Activated T-helper 1 cell treated with anti-CD3 and anti-CD28 coated beads, Interleukin-12 subunit alpha, Interleukin-12 subunit beta, Interleukin-2, Interleukin-4 antibody, amounts not matched to agents 30 ng/mL and 10 ng/mL and 1 ng/mL, durations not matched to agents 14 hours and 24 hours and 36 hours (primary cell): ENCODE results near the gene MED26. TPM values are rescaled to one million over a fixed set of nuclear protein-coding genes. Genes with fewer than 3 reads are reported as not detected.
A peak's percentile ranks its signal among the peaks of the same experiment; 100 is the strongest.
"Not testable (repeated sequence)": the region's sequence is repeated elsewhere in the genome, so short reads cannot be mapped to it uniquely, and the experiment has no call there.

ENCODE experiments used
- DNase-seq: peaks from one replicate; pipeline ENCODE4 v3.0.0; 2021; ENCODE audit warnings: low spot score
- H3K27ac Mint-ChIP-seq: one replicate; pipeline ENCODE4 v1.8.0; 2021; ENCODE audit warnings: mild to moderate bottlenecking, mixed read lengths
- H3K27me3 Mint-ChIP-seq: one replicate; pipeline ENCODE4 v1.8.0; 2022; ENCODE audit warnings: mild to moderate bottlenecking, moderate library complexity, mixed read lengths; ENCODE audit not compliant: insufficient read depth
- H3K36me3 Mint-ChIP-seq: one replicate; pipeline ENCODE4 v1.8.0; 2021; ENCODE audit warnings: low read depth, mixed read lengths
- H3K4me1 Mint-ChIP-seq: one replicate; pipeline ENCODE4 v1.8.0; 2021; ENCODE audit warnings: low read depth, mixed read lengths
- H3K4me3 Mint-ChIP-seq: one replicate; pipeline ENCODE4 v1.8.0; 2021; ENCODE audit warnings: mild to moderate bottlenecking, moderate library complexity, mixed read lengths
- H3K9me3 Mint-ChIP-seq: one replicate; pipeline ENCODE4 v1.8.0; 2021; ENCODE audit warnings: mixed read lengths
- intact Hi-C: fragments of 100-400 bp; cut with micrococcal nuclease; formaldehyde crosslinking; loops from one replicate; pipeline ENCODE4 v1.15.1; 2024
- total RNA-seq: library from RNA; stranded (reverse); gene quantifications from 2 replicates; pipeline ENCODE4 v1.2.3, GENCODE V29; 2022

Gene MED26
- total RNA-seq, result 14.0 and 14.9 TPM in 2 replicates

DNA sequence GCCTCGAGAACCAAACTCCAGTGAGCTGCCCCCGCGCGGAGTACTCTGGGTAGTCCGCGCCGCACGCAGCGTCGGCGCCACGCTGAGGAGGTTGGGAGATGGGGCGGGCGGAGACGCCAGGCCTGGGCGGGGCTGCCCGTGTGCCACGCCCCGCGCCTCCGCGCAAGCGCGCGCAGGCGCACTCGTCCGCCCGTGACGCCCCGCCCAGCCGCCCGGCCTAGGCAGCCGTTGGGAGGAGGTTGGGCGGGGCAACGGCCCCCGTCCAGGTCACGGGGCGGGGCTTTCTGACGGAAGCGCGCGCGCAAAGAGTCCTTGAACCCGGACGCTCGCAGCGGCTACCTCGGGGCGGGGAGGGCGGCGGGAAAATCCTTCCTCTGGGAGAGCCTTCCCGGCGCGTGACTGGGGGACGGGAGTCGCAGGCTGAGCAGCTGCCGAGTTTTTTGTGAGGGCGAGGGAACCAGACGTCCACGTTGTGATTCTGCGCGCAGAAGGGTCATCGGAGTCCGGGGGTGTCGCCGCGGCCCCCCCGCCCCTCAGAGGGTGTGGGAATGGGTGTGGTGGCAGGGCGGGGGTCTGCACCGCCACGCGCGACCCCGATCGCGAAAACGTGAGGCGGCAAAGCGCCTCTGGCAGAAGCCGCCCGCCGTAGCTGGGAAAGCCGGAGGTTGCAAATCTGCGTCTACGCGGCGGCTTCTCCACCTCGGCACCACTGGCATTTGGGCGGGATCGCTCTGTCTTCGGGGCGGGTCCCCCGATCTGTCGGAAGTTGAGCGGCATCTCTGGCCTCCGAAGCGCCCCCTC is at the start of gene MED26:
MED26 (minus strand) TSS at position 22 of the 801 bp plus-strand sequence. CDS start 261 bp downstream, outside the sequence.
- intact Hi-C loops, result loop anchor here (1.0 to 5.0 kb wide), 10 partner anchors 20 to 549 kb away; partner anchors contain the start of genes C19orf44, CALR3, CHERP and HAUS8
- peaks cover 27% of the 10 kb centered on the region for H3K36me3 Mint-ChIP-seq
- no peaks in the 10 kb centered on the region for H3K9me3 Mint-ChIP-seq
- H3K4me1 Mint-ChIP-seq, result peaks cover 47% of the 10 kb centered on the region
- peak within 1 kb of the TSS; percentile 99 for H3K27ac Mint-ChIP-seq
- peak; percentile 91 for DNase-seq
- H3K27me3 Mint-ChIP-seq, result no peaks in the 10 kb centered on the region
- H3K4me3 Mint-ChIP-seq, result peak within 1 kb of the TSS; percentile 97

- Mint-ChIP-seq H3K4me1 (no peaks in the 10 kb centered on the region), H3K9me3 (no peaks in the 10 kb centered on the region), H3K4me3 (no peak overlapping the region), H3K27me3 (no peaks in the 10 kb centered on the region), H3K27ac (no peak overlapping the region), H3K36me3 (no peaks in the 10 kb centered on the region)
- intact Hi-C loops, result no loop called here
- no peak for DNase-seq
Observed at GRCh38 chr19:16677055-16677454, 49.1 kb upstream of the MED26 start.

GRCh38 chr19:16676101-16676798 is 48.2 kb upstream of the MED26 start:
- intact Hi-C loops, result no loop called here
- DNase-seq, result no peak
- H3K4me3 Mint-ChIP-seq, result no peak overlapping the region
- no peaks in the 10 kb centered on the region for H3K27me3 Mint-ChIP-seq
- H3K27ac Mint-ChIP-seq, result no peak overlapping the region
- no peaks in the 10 kb centered on the region for H3K9me3 Mint-ChIP-seq
- H3K4me1 Mint-ChIP-seq, result no peaks in the 10 kb centered on the region
- H3K36me3 Mint-ChIP-seq, result no peaks in the 10 kb centered on the region

- H3K27me3 Mint-ChIP-seq, H3K4me1 Mint-ChIP-seq, H3K4me3 Mint-ChIP-seq, H3K27ac Mint-ChIP-seq, H3K9me3 Mint-ChIP-seq, DNase-seq, H3K36me3 Mint-ChIP-seq, intact Hi-C loops: not testable (repeated sequence)
Observed at GRCh38 chr19:16673839-16674238, 45.8 kb upstream of the MED26 start.

GRCh38 chr19:16673231-16673630 is 45.2 kb upstream of the MED26 start:
- no peaks in the 10 kb centered on the region for H3K27me3 Mint-ChIP-seq
- H3K4me1 Mint-ChIP-seq, result no peaks in the 10 kb centered on the region
- no peak overlapping the region for H3K4me3 Mint-ChIP-seq
- H3K9me3 Mint-ChIP-seq, result no peaks in the 10 kb centered on the region
- H3K36me3 Mint-ChIP-seq, result no peaks in the 10 kb centered on the region
- intact Hi-C loops, result no loop called here
- H3K27ac Mint-ChIP-seq, result no peak overlapping the region
- no peak for DNase-seq

GRCh38 chr19:16671652-16672274 is 43.8 kb upstream of the MED26 start:
- intact Hi-C loops, result no loop called here
- Mint-ChIP-seq H3K36me3 (no peaks in the 10 kb centered on the region), H3K27ac (no peak overlapping the region), H3K4me1 (no peaks in the 10 kb centered on the region), H3K27me3 (no peaks in the 10 kb centered on the region), H3K9me3 (no peaks in the 10 kb centered on the region), H3K4me3 (no peak overlapping the region)
- no peak for DNase-seq

DNA sequence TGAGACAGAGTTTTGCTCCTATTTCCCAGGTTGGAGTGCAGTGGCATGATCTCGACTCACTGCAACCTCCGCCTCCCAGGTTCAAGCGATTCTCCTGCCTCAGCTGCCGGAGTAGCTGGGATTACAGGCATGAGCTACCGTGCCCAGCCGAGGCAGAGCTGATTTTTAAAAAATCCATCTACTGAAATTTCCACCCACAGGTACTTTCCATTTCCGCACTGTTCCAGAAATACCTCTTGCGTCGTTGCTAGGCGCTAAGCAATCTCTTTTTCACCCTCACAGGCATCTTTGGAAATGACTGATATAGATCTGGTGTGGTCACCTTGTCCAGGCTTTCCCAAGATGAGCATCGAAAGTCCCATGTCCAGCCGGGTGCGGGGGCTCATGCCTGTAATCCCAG is 42.3 kb upstream of the MED26 start:
- Mint-ChIP-seq H3K36me3 (no peaks in the 10 kb centered on the region), H3K4me1 (no peaks in the 10 kb centered on the region), H3K27me3 (no peaks in the 10 kb centered on the region), H3K4me3 (no peak overlapping the region), H3K27ac (no peak overlapping the region), H3K9me3 (no peaks in the 10 kb centered on the region)
- intact Hi-C loops, result no loop called here
- no peak for DNase-seq

GRCh38 chr19:16668702-16669101 is 40.7 kb upstream of the MED26 start:
- H3K4me1 Mint-ChIP-seq, H3K9me3 Mint-ChIP-seq, H3K27me3 Mint-ChIP-seq: not testable (repeated sequence)

GRCh38 chr19:16668176-16668575 is 40.2 kb upstream of the MED26 start:
- intact Hi-C loops, result no loop called here
- Mint-ChIP-seq H3K4me3 (no peak overlapping the region), H3K36me3 (no peaks in the 10 kb centered on the region), H3K27ac (no peak overlapping the region), H3K4me1 (no peaks in the 10 kb centered on the region), H3K27me3 (peaks cover 6% of the 10 kb centered on the region), H3K9me3 (no peaks in the 10 kb centered on the region)
- DNase-seq, result no peak

More at GRCh38 chr19:16668702-16669101, 40.7 kb upstream of the MED26 start:
- H3K4me3 Mint-ChIP-seq, H3K36me3 Mint-ChIP-seq, DNase-seq, intact Hi-C loops, H3K27ac Mint-ChIP-seq: not testable (repeated sequence)

DNA sequence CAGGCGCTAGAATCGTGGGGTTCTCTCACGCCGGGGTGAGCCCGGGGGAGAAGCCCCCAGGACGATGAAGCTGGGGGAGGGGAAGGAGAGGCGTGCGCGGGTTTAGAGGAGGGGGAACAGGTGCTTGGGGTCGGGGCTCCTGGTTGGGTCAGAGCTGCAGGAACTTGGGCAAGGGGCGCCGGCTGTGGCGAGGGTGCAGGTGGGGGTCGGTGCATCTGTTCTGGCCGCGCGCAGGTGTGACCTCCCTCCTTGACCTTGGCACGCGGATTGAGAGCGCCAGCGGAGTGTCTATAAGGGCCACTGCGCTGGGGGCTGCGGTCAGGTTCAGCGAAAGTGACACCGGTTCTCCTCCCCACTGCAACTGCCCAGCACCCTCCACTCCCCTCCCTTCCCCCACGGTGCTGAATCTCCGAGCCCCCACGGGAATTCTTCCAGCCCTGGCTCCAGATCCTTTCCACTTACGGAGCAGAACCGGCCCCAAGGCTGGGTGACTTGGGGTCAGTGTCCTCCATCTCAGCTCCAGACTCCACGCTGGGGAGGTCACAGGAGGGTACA is 33.6 kb upstream of the MED26 start:
- intact Hi-C loops, result no loop called here
- Mint-ChIP-seq H3K9me3 (no peaks in the 10 kb centered on the region), H3K4me3 (peak overlapping the region; percentile 73), H3K4me1 (peaks cover 27% of the 10 kb centered on the region), H3K27me3 (peaks cover 13% of the 10 kb centered on the region), H3K27ac (peak overlapping the region; percentile 65), H3K36me3 (peaks cover 14% of the 10 kb centered on the region)
- DNase-seq, result peak; percentile 1

DNA sequence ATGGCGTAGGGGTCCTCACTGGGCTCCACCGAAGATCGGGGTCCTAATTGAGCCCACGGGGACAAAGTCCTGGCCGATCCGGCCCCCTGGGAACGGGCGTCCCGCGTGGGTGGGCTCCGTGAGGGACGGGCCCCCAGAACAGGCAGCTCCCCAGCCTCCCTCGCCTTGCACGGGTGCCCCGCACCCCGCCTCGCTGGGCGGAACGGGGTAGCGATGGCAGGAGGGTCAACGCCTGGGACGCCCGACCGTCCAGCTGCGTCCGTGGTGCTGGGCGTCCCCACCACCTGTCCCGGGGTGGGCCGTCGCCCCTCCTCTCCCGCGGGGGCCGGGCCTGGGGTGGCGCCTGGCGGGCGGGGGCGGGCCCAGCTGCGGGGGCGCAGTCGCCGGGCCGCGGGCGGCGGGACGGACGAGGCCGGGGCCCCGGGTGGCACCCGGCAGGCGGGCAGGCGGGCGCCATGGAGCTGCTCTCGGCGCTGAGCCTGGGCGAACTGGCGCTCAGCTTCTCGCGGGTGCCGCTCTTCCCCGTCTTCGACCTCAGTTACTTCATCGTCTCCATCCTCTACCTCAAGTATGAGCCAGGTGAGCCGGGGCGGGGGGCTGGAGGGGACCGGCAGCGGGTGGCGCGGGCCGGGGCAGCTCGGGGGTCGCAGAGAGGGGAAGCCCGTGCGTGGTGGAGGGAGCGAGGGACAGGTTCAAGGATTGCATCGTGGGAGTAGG is 32.9 kb upstream of the MED26 start, which contains the start of gene TMEM38A:
TMEM38A (plus strand) TSS at position 377 of the 717 bp plus-strand sequence; CDS start at position 456, 79 bp downstream.
- H3K9me3 Mint-ChIP-seq, result no peaks in the 10 kb centered on the region
- H3K36me3 Mint-ChIP-seq, result peaks cover 18% of the 10 kb centered on the region
- peak; percentile 51 for DNase-seq
- peak within 1 kb of the TSS; percentile 94 for H3K4me3 Mint-ChIP-seq
- peaks cover 13% of the 10 kb centered on the region for H3K27me3 Mint-ChIP-seq
- intact Hi-C loops, result loop anchor here (1.0 kb wide), 4 partner anchors 77 to 165 kb away; partner anchors contain the start of genes C19orf44, CALR3, CHERP and SLC35E1
- H3K27ac Mint-ChIP-seq, result peak within 1 kb of the TSS; percentile 97
- peaks cover 27% of the 10 kb centered on the region for H3K4me1 Mint-ChIP-seq
